ENCODE data around the gene MAP3K14. TPM values are rescaled to one million over a fixed set of nuclear protein-coding genes. Genes with fewer than 3 reads are reported as not detected.

MAP3K14 gene
- total and polyA plus RNA-seq, 7 donors: 12.4 to 53.5 (median 24.6) TPM

- Histone ChIP-seq H3K4me1 (peaks cover 99% of the 10 kb centered on the region), H3K27ac (peak overlapping the region; percentile 96), H3K4me3 (no peak overlapping the region), H3K36me3 (ENCODE audit: insufficient read depth in 1 of 2, low read depth in 1 of 2) (peaks cover 0 to 9% of the 10 kb centered on the region in 2 donors), H3K27me3 (ENCODE audit: insufficient read depth in 3 of 3, low read length in 2 of 3) (no peaks in the 10 kb centered on the region), H3K9me3 (no peaks in the 10 kb centered on the region)
- TF ChIP-seq, protein P1, sequence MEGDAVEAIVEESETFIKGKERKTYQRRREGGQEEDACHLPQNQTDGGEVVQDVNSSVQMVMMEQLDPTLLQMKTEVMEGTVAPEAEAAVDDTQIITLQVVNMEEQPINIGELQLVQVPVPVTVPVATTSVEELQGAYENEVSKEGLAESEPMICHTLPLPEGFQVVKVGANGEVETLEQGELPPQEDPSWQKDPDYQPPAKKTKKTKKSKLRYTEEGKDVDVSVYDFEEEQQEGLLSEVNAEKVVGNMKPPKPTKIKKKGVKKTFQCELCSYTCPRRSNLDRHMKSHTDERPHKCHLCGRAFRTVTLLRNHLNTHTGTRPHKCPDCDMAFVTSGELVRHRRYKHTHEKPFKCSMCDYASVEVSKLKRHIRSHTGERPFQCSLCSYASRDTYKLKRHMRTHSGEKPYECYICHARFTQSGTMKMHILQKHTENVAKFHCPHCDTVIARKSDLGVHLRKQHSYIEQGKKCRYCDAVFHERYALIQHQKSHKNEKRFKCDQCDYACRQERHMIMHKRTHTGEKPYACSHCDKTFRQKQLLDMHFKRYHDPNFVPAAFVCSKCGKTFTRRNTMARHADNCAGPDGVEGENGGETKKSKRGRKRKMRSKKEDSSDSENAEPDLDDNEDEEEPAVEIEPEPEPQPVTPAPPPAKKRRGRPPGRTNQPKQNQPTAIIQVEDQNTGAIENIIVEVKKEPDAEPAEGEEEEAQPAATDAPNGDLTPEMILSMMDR (IDR thresholded peaks at IDR 0.05): no peak
- whole genome bisulfite sequencing, 3 donors: 19 to 35% (median 25%) methylated on average over 3 of the region's 3 CpGs
- DNase-seq: peak in 1 of 2 donors; percentile 45
- intact Hi-C loops (cut with DNase I): no loop called here
- ATAC-seq: peak in 3 of 4 donors; percentile 42 to 66 (median 44)
Measured at GRCh38 chr17:45294506-45294905, 22.3 kb downstream of the MAP3K14 start.

GRCh38 chr17:45293413-45294211, 23.2 kb downstream of the MAP3K14 start:
- Histone ChIP-seq H3K4me3 (no peak overlapping the region), H3K36me3 (ENCODE audit: insufficient read depth in 1 of 2, low read depth in 1 of 2) (peaks cover 0 to 18% of the 10 kb centered on the region in 2 donors), H3K27me3 (ENCODE audit: insufficient read depth in 3 of 3, low read length in 2 of 3) (no peaks in the 10 kb centered on the region), H3K27ac (peak overlapping the region; percentile 96), H3K9me3 (no peaks in the 10 kb centered on the region), H3K4me1 (peaks cover 99% of the 10 kb centered on the region)
- peak; percentile 86 to 88 (median 88) for ATAC-seq
- intact Hi-C loops (cut with DNase I): no loop called here
- TF ChIP-seq, protein P1 (IDR thresholded peaks at IDR 0.05): no peak
- 24 to 37% (median 28%) methylated on average over 10 of the region's 10 CpGs for WGBS, 3 donors
- peak; percentile 91 to 95 for DNase-seq

- TF ChIP-seq, protein P1 (IDR thresholded peaks at IDR 0.05): no peak
- H3K27me3 ChIP-seq (ENCODE audit: insufficient read depth in 3 of 3, low read length in 2 of 3): no peaks in the 10 kb centered on the region
- H3K4me1 ChIP-seq: peaks cover 99% of the 10 kb centered on the region
- peak; percentile 4 to 19 (median 12) for ATAC-seq
- H3K9me3 ChIP-seq: no peaks in the 10 kb centered on the region
- peak in 1 of 2 donors; percentile 63 for DNase-seq
- intact Hi-C loops (cut with DNase I): no loop called here
- WGBS, 3 donors: 34 to 47% (median 36%) methylated on average over 12 of the region's 12 CpGs
- peak overlapping the region; percentile 96 for H3K27ac ChIP-seq
- peak overlapping the region; percentile 8 for H3K4me3 ChIP-seq
- H3K36me3 ChIP-seq (ENCODE audit: insufficient read depth in 1 of 2, low read depth in 1 of 2): peaks cover 0 to 26% of the 10 kb centered on the region in 2 donors
Measured at GRCh38 chr17:45292696-45293412, 24.0 kb downstream of the MAP3K14 start.

- WGBS, 3 donors: 22 to 42% (median 28%) methylated on average over 5 of the region's 5 CpGs
- Histone ChIP-seq H3K27me3 (ENCODE audit: insufficient read depth in 3 of 3, low read length in 2 of 3) (no peaks in the 10 kb centered on the region), H3K4me1 (peaks cover 89% of the 10 kb centered on the region), H3K27ac (peak overlapping the region; percentile 96), H3K4me3 (peak overlapping the region; percentile 4), H3K36me3 (ENCODE audit: insufficient read depth in 1 of 2, low read depth in 1 of 2) (peaks cover under 1 to 42% of the 10 kb centered on the region in 2 donors), H3K9me3 (no peaks in the 10 kb centered on the region)
- ATAC-seq: peak in 2 of 4 donors; percentile 16 to 20
- peak in 1 of 2 donors; percentile 64 for DNase-seq
- intact Hi-C loops (cut with DNase I): no loop called here
- TF ChIP-seq, protein P1 (IDR thresholded peaks at IDR 0.05): no peak
Measured at GRCh38 chr17:45291171-45291805, 25.5 kb downstream of the MAP3K14 start.
